IMR-90 (cell line): ENCODE results near the gene SYN1.

Experiments
- RAD21 ChIP-seq: IDR thresholded peaks from 2 replicates; pipeline ENCODE4 v1.6.1; 2012; ENCODE audit warnings: low read length, improper control_type of control experiment
- TF ChIP-seq, protein P1 (sequence below): conservative IDR thresholded peaks from 2 replicates; pipeline ENCODE4 v1.5.1; 2012; ENCODE audit warnings: mild to moderate bottlenecking, low read depth, low read length, improper control_type of control experiment

DNA sequence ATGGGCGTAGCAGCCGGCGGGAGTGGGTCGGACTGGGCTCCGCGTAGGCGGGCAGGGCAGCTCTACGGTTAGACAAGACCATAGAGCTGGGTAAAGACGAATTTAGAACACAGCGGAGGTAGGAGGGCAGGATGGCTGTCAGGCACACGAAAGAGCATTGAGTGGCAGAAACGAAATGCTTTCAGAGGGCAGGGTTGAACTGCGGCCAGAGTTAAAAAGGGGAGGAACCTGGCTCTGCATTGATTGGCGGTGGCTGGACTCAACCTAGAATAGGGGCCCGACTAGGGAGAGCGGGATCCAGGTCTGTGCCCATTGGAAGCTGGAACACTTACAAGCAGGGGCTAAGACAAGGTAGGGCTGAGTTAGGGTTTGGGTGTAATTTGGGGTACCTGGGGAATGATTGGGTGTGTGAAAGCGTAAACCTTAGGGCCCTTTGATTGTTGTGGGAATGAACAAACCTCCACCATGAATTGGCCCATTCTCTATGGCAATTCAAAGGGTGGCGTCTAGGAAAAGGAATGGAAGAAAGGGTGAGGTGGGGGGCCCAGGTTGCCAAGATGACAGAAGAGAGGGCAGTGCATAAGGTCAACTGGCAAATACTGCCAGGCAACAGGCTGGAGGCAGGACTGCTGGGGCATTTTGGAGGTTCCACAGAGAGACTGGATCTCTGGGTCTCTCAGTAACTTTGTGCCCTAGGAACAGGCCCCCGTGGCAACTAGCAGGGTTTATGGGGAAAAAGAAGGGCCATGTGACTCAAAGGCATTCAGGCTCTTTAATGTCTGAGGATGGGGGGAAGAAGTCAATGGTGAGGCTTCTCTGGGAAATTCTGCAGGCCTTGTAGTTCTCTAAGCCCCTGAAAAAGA is 31.6 kb upstream of the SYN1 start:
- TF ChIP-seq RAD21: no peak
- TF ChIP-seq, protein P1, sequence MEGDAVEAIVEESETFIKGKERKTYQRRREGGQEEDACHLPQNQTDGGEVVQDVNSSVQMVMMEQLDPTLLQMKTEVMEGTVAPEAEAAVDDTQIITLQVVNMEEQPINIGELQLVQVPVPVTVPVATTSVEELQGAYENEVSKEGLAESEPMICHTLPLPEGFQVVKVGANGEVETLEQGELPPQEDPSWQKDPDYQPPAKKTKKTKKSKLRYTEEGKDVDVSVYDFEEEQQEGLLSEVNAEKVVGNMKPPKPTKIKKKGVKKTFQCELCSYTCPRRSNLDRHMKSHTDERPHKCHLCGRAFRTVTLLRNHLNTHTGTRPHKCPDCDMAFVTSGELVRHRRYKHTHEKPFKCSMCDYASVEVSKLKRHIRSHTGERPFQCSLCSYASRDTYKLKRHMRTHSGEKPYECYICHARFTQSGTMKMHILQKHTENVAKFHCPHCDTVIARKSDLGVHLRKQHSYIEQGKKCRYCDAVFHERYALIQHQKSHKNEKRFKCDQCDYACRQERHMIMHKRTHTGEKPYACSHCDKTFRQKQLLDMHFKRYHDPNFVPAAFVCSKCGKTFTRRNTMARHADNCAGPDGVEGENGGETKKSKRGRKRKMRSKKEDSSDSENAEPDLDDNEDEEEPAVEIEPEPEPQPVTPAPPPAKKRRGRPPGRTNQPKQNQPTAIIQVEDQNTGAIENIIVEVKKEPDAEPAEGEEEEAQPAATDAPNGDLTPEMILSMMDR: no peak
